ENCODE data around the gene ASTN2. TPM values are rescaled to one million over a fixed set of nuclear protein-coding genes. Genes with fewer than 3 reads are reported as not detected.

The ASTN2 gene
- total and polyA plus RNA-seq, 2 experiments from 2014 or later = 7.0 to 24.6 TPM

DNA sequence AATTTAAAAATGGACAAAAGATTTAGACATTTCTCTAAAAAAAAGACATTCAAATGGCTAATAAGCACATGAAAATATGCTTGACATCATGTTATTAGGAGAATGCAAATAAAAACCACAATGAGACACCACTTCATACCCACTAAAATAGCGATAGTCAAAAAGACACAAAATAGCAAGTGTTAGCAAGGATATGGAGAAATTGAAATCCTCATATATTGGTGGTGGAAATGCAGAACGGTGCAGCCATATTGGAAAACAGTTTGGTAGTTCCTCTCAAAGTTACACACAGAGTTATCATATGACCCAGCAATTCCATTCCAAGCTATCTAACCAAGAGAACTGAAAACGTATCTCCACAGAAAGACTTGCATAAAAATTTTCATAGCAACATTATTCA, 955.3 kb downstream of the ASTN2 start (continued):
- no peak for TF ChIP-seq ZNF462 (CRISPR knock-in tag; IDR thresholded peaks at IDR 0.05)
- TF ChIP-seq STAT1 (IDR thresholded peaks at IDR 0.05; ENCODE audit: unreplicated experiment) = no peak

DNA sequence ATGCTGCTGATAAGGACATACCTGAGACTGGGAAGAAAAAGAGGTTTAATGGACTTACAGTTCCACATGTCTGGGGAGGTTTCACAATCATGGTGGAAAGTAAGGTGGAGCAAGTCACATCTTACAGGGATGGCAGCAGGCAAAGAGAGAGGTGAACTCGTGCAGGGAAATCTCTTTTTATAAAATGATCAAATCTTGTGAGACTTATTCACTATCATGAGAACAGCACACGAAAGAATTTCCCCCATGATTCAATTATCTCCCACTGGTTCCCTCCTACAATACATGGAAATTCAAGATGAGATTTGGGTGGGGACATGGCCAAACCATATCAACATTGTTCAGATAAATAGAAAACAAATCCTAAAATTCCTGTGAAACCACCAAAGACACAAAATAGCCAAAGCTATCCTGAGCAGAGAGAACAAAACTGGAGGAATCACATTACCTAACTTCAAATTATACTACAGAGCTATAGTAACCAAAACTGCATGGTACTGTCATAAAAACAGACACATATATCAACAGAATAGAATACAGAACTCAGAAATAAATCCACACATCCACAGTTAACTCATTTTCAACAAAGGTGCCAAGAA, 958.3 kb downstream of the ASTN2 start:
- Histone ChIP-seq H4K20me1 (replicated peaks; ENCODE audit: insufficient read depth) (no peaks in the 10 kb centered on the region), H3K36me3 (ENCODE audit: insufficient read depth) (no peaks in the 10 kb centered on the region), H3K9me2 (ENCODE audit: insufficient read depth) (no peaks in the 10 kb centered on the region), H3K27ac (ENCODE audit: low read depth) (no peak overlapping the region), H3K27me3 (ENCODE audit: insufficient read depth) (no peaks in the 10 kb centered on the region), H3K4me1 (ENCODE audit: insufficient read depth) (peaks cover 7% of the 10 kb centered on the region; the same call in 1 of the 2 replicates), H3F3A (replicated peaks; ENCODE audit: low read depth) (no peaks in the 10 kb centered on the region), H3K4me3 (no peak overlapping the region), H2AFZ (no peak overlapping the region), H3K79me2 (replicated peaks; ENCODE audit: insufficient read depth) (no peaks in the 10 kb centered on the region), H3K4me2 (no peak overlapping the region)
- peaks cover 3% of the 10 kb centered on the region for H3K27me3 Mint-ChIP-seq (ENCODE audit: insufficient read depth, low read depth, poor library complexity)
- peaks cover 6% of the 10 kb centered on the region for H3K4me1 Mint-ChIP-seq
- H3K27ac Mint-ChIP-seq = no peak overlapping the region
- no peak overlapping the region for H3K4me3 Mint-ChIP-seq
- ATAC-seq = no peak
- TF ChIP-seq ZNF331 (CRISPR knock-in tag; IDR thresholded peaks at IDR 0.05; ENCODE audit: low read depth) (no peak), REST (IDR thresholded peaks at IDR 0.05; ENCODE audit: unreplicated experiment) (no peak), EZH2phosphoT487 (IDR thresholded peaks at IDR 0.05; ENCODE audit: unreplicated experiment) (no peak), JUNB (IDR thresholded peaks at IDR 0.05; ENCODE audit: unreplicated experiment) (no peak), NANOG (IDR thresholded peaks at IDR 0.05; ENCODE audit: borderline replicate concordance) (no peak)
- TF ChIP-seq, protein P1, sequence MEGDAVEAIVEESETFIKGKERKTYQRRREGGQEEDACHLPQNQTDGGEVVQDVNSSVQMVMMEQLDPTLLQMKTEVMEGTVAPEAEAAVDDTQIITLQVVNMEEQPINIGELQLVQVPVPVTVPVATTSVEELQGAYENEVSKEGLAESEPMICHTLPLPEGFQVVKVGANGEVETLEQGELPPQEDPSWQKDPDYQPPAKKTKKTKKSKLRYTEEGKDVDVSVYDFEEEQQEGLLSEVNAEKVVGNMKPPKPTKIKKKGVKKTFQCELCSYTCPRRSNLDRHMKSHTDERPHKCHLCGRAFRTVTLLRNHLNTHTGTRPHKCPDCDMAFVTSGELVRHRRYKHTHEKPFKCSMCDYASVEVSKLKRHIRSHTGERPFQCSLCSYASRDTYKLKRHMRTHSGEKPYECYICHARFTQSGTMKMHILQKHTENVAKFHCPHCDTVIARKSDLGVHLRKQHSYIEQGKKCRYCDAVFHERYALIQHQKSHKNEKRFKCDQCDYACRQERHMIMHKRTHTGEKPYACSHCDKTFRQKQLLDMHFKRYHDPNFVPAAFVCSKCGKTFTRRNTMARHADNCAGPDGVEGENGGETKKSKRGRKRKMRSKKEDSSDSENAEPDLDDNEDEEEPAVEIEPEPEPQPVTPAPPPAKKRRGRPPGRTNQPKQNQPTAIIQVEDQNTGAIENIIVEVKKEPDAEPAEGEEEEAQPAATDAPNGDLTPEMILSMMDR (conservative IDR thresholded peaks at IDR 0.05; ENCODE audit: low read depth in 2 of 2) = no peak
- TF ChIP-seq, protein P2, sequence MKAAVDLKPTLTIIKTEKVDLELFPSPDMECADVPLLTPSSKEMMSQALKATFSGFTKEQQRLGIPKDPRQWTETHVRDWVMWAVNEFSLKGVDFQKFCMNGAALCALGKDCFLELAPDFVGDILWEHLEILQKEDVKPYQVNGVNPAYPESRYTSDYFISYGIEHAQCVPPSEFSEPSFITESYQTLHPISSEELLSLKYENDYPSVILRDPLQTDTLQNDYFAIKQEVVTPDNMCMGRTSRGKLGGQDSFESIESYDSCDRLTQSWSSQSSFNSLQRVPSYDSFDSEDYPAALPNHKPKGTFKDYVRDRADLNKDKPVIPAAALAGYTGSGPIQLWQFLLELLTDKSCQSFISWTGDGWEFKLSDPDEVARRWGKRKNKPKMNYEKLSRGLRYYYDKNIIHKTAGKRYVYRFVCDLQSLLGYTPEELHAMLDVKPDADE (IDR thresholded peaks at IDR 0.05) = no peak
- peaks cover 17% of the 10 kb centered on the region; the same call in 2 of the 3 replicates for H3K36me3 Mint-ChIP-seq (ENCODE audit: low read depth)
- DNase-seq (ENCODE audit: low spot score) = no peak
- peaks cover 21% of the 10 kb centered on the region for H3K9me3 Mint-ChIP-seq

All from GM23338 (cell line).